HepG2 (cell line): ENCODE results near the gene PTPRM. TPM values are rescaled to one million over a fixed set of nuclear protein-coding genes. Genes with fewer than 3 reads are reported as not detected.

ENCODE experiments used
- ATAC-seq: fragments of 200-7000 bp; cut with Tn5 transposase; 3 replicates; pipeline ENCODE4 v1.9.1; 2020; ENCODE audit warnings: mild to moderate bottlenecking, moderate library complexity
- BruUV-seq: library from RNA; stranded (reverse); fragments of 400-500 nt; replicated peaks from 2 replicates; lab custom pipeline; 2021; lab: Mats Ljungman, UMichigan
- CTCF ChIA-PET: fragments of 300-600 bp; formaldehyde crosslinking; extraction: SDS; loops from one replicate; lab custom pipeline; 2021; ENCODE audit warnings: low total read pairs, inconsistent platforms, low intra/inter-chr PET ratio; lab: Yijun Ruan, JAX
- POLR2A ChIA-PET: fragments of 350-600 bp; sonication (Branson Sonifier 250); formaldehyde crosslinking; loops from one replicate; lab custom pipeline; 2020; ENCODE audit warnings: antibody characterized with exemption, inconsistent platforms; lab: Yijun Ruan, JAX
- DNase-seq: peaks from one replicate; pipeline ENCODE4 v3.0.0-alpha.2; 2015; ENCODE audit warnings: low spot score
- FAIRE-seq: peaks from 3 replicates; lab custom pipeline; 2011; peaks lifted over from hg19 to GRCh38; lab: Jason Lieb, UNC
- H2AFZ ChIP-seq: one replicate; pipeline ENCODE4 v1.6.1; 2011; ENCODE audit warnings: low read length, inconsistent platforms
- H3K27ac ChIP-seq: fragments of 300-600 bp; 3 replicates; pipeline ENCODE4 v1.8.0; 2011; ENCODE audit warnings: mixed run types, mild to moderate bottlenecking, mixed read lengths, low read length, inconsistent platforms; ENCODE audit not compliant: insufficient read depth; ENCODE audit errors: extremely low read length
- H3K27me3 ChIP-seq, 2 experiments: fragments of 200-600 bp in 1 of 2; 2 replicates in 1 of 2; 3 replicates in 1 of 2; pipeline versions ENCODE4 v1.6.0 to v1.8.0; 2011; ENCODE audit warnings: low read length in 2 of 2, mild to moderate bottlenecking in 2 of 2, moderate library complexity in 2 of 2, inconsistent platforms in 1 of 2; ENCODE audit not compliant: insufficient read depth in 2 of 2, control insufficient read depth in 1 of 2
- H3K36me3 ChIP-seq, 2 experiments: fragments of 200-600 bp in 1 of 2; replicated peaks in 1 of 2; 2 replicates in 1 of 2; 3 replicates in 1 of 2; pipeline versions ENCODE4 v1.5.1 to v1.8.0; 2011; ENCODE audit warnings: low read length in 2 of 2, inconsistent platforms in 1 of 2; ENCODE audit not compliant: insufficient read depth in 2 of 2, control insufficient read depth in 1 of 2
- H3K4me1 ChIP-seq: 2 replicates; pipeline ENCODE4 v1.5.1; 2012; ENCODE audit warnings: low read length, inconsistent platforms; ENCODE audit not compliant: insufficient read depth
- H3K4me2 ChIP-seq: 2 replicates; pipeline ENCODE4 v1.6.0; 2011; ENCODE audit warnings: low read depth, low read length, inconsistent platforms
- H3K4me3 ChIP-seq, 3 experiments: fragments of 200-600 bp in 1 of 3; sonication (generic), shearing (Covaris generic) in 1 of 3; replicated peaks in 1 of 3; 2 replicates each; pipeline ENCODE4 v1.5.1; 2011 to 2016; ENCODE audit warnings: low read length in 3 of 3, inconsistent platforms in 2 of 3, low read depth in 2 of 3, mild to moderate bottlenecking in 2 of 3, control low read depth in 1 of 3, mixed read lengths in 1 of 3; ENCODE audit not compliant: insufficient read depth in 1 of 3
- H3K79me2 ChIP-seq: one replicate; pipeline ENCODE4 v1.6.1; 2011; ENCODE audit warnings: low read length, inconsistent platforms; ENCODE audit not compliant: insufficient read depth
- H3K9ac ChIP-seq: 2 replicates; pipeline ENCODE4 v1.6.0; 2011; ENCODE audit warnings: mild to moderate bottlenecking, low read depth, low read length, inconsistent platforms; ENCODE audit not compliant: insufficient read depth
- H3K9me3 ChIP-seq: 2 replicates; pipeline ENCODE4 v1.5.1; 2012; ENCODE audit warnings: mild to moderate bottlenecking, low read length
- H4K20me1 ChIP-seq: 2 replicates; pipeline ENCODE4 v1.6.0; 2011; ENCODE audit warnings: inconsistent platforms, mild to moderate bottlenecking, low read length, moderate library complexity; ENCODE audit not compliant: insufficient read depth
- BATF2 ChIP-seq: sonication (generic); formaldehyde crosslinking; IDR thresholded peaks from 2 replicates; pipeline ENCODE4 v1.8.0; 2022; ENCODE audit warnings: mild to moderate bottlenecking, missing genetic modification reagents, moderate library complexity
- RERE ChIP-seq: IDR thresholded peaks from 2 replicates; pipeline ENCODE4 v1.6.1; 2016; ENCODE audit warnings: low read depth, missing genetic modification reagents, missing compliant biosample characterization
- ZNF576 ChIP-seq: sonication (generic); formaldehyde crosslinking; IDR thresholded peaks from 2 replicates; pipeline ENCODE4 v1.4.0; 2020; ENCODE audit warnings: mild to moderate bottlenecking, missing genetic modification reagents
- ZNF580 ChIP-seq: IDR thresholded peaks from 2 replicates; pipeline ENCODE4 v1.6.1; 2016; ENCODE audit warnings: low read depth, borderline replicate concordance
- WGBS: methylation state at CpG from one replicate; pipeline ENCODE4 v1.1.6; 2017; ENCODE audit warnings: low lambda C conversion rate; 5-methylcytosine and 5-hydroxymethylcytosine counted together
- in situ Hi-C: cut with HindIII; loops from 2 replicates; pipeline ENCODE4 v1.10.0; 2017; ENCODE audit warnings: low pct_unique_long_range_greater_than_20kb; ENCODE audit not compliant: extremely low pct_ligation_motif_present
- intact Hi-C: fragments of 100-400 bp; cut with micrococcal nuclease; formaldehyde crosslinking; loops from one replicate; pipeline ENCODE4 v1.10.0; 2022; ENCODE audit not compliant: unreplicated experiment
- polyA plus RNA-seq, 8 experiments: library from polyadenylated mRNA; depleted of rRNA in 3 of 8; stranded (reverse) in 7 of 8; unstranded in 1 of 8; fragments of >200 nt; fragmentation: Illumina TruSeq in 4 of 8; extraction: Trizol in 4 of 8; gene quantifications; 2 replicates each; pipeline versions ENCODE4 v1.2.1 to v1.2.3, GENCODE V29; 2011 to 2016; ENCODE audit warnings: low read depth in 4 of 8, missing spikeins in 1 of 8, mixed read lengths in 1 of 8; ENCODE audit not compliant: insufficient read depth in 1 of 8
- total RNA-seq, 5 experiments: library from RNA; depleted of rRNA; stranded (reverse); fragments of >200 nt; fragmentation: Illumina TruSeq; extraction: Trizol; gene quantifications; 2 replicates each; pipeline ENCODE4 v1.2.3, GENCODE V29; 2016; ENCODE audit warnings: low read depth in 1 of 5

PTPRM gene
- total and polyA plus RNA-seq, 2 of the 13 experiments (the other 11 are each of a cell fraction or from before 2014, with no cell fraction given) = 12.6 to 108 TPM

- H3K4me1 ChIP-seq = peaks cover 16% of the 10 kb centered on the region
- TF ChIP-seq ZNF576 (CRISPR knock-in tag) (no peak), ZNF580 (CRISPR knock-in tag) (no peak), BATF2 (no peak), RERE (CRISPR knock-in tag) (no peak)
- H3K9me3 ChIP-seq = no peaks in the 10 kb centered on the region
- in situ Hi-C loops (no loop called here), intact Hi-C loops (no loop called here)
- H3K4me2 ChIP-seq = no peak overlapping the region
- DNase-seq (no peak), ATAC-seq (no peak), FAIRE-seq (no peak)
- H3K36me3 ChIP-seq = peaks cover 1 to 4% of the 10 kb centered on the region in 2 experiments; a peak in 3 of 5 replicates
- H3K9ac ChIP-seq = no peak overlapping the region
- H3K79me2 ChIP-seq = no peaks in the 10 kb centered on the region
- no peak overlapping the region for H3K4me3 ChIP-seq
- POLR2A ChIA-PET = no interaction called here
- WGBS = 95% methylated on average over 10 of the region's 10 CpGs
- no peak overlapping the region for H2AFZ ChIP-seq
- CTCF ChIA-PET = no interaction called here
- no peaks in the 10 kb centered on the region for H3K27me3 ChIP-seq
- no peaks in the 10 kb centered on the region for H4K20me1 ChIP-seq
- BruUV-seq = no TSS peak
- H3K27ac ChIP-seq = no peak overlapping the region
Observed at GRCh38 chr18:8153887-8154583, 586.9 kb downstream of the PTPRM start.
